ENCODE data around the gene EPB41L1.

GRCh38 chr20:36148439-36148838 is 6.1 kb upstream of the EPB41L1 start:
- TF ChIP-seq CTCF (conservative IDR thresholded peaks at IDR 0.05) (no peak), ZFX (IDR thresholded peaks at IDR 0.05) (no peak)
